GM12865 (cell line): ENCODE results near the gene NKX1-1.

Experiments
- DNase-seq: peaks from one replicate; pipeline ENCODE4 v3.0.0; 2010; ENCODE audit warnings: low read depth
- H3K4me3 ChIP-seq: 2 replicates; pipeline ENCODE4 v1.5.1; 2011; ENCODE audit warnings: mild to moderate bottlenecking, low read depth, low read length, control low read depth
- TF ChIP-seq, protein P1 (sequence below): IDR thresholded peaks from 2 replicates; pipeline ENCODE4 v1.5.1; 2011; ENCODE audit warnings: low read length, control low read depth, low read depth, inconsistent platforms; ENCODE audit not compliant: insufficient read depth; ENCODE audit errors: missing control alignments

The NKX1-1 gene

GRCh38 chr4:1402516-1403091 lies 3.6 kb downstream of the NKX1-1 start:
- no peak overlapping the region for H3K4me3 ChIP-seq
- DNase-seq: no peak
- TF ChIP-seq, protein P1, sequence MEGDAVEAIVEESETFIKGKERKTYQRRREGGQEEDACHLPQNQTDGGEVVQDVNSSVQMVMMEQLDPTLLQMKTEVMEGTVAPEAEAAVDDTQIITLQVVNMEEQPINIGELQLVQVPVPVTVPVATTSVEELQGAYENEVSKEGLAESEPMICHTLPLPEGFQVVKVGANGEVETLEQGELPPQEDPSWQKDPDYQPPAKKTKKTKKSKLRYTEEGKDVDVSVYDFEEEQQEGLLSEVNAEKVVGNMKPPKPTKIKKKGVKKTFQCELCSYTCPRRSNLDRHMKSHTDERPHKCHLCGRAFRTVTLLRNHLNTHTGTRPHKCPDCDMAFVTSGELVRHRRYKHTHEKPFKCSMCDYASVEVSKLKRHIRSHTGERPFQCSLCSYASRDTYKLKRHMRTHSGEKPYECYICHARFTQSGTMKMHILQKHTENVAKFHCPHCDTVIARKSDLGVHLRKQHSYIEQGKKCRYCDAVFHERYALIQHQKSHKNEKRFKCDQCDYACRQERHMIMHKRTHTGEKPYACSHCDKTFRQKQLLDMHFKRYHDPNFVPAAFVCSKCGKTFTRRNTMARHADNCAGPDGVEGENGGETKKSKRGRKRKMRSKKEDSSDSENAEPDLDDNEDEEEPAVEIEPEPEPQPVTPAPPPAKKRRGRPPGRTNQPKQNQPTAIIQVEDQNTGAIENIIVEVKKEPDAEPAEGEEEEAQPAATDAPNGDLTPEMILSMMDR: no peak

DNA sequence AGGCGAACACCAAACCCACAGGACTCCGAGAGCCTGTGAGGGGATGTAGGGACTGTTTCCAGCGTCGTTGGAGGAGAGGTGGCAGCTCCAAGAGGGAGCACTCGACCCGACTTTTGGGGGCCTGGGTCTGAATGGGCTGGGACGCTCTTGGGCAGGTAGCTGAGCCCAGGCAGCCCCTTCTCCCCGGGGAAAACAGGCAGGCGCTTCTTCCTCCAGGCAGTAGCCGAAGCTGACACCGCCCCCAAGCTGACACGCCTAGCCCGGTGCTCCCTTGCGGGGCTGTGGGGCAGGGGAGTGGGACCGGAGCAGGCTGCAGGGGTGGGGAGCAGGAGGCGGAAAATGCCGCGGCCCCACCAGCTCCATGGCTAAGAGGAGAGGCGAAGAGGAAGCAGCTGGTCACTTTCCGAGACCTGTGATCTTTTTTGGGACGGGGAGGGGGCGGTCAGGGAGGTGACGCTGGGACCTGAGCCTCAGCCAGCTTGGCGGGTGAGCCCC lies 4.2 kb downstream of the NKX1-1 start:
- no peak for DNase-seq
- TF ChIP-seq, protein P1: no peak
- H3K4me3 ChIP-seq: no peak overlapping the region

DNA sequence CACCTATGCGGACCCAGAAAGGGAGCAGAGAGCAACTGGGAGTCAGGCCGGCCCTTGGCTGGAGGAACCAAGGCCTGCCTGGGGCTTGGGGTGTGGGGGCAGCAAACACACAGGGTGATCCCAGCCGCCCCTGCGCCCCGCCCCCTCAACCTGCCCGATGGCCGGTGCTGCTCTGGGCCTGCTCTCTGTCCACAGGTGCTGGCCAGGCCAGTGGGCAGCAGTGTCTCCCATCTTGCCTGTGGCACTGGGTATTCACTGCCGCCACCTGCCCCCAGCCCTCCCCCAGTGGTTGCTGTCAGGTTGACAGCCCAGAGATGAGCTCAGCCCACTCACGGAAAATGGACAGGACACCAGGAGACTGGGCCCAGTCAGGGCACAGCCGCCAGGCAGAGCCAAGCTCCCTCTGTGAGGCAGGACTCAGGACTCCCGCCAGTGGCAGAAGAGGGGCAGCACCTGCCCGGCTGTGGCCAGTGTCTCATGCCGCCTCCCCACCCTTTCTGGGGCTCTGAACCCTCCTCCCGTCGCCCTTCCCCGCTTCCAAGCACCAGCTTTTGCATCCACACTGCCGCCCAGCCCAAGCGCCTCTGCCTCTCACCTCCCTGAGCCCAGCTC lies 4.7 kb downstream of the NKX1-1 start:
- TF ChIP-seq, protein P1: no peak
- no peak for DNase-seq
- H3K4me3 ChIP-seq: no peak overlapping the region

DNA sequence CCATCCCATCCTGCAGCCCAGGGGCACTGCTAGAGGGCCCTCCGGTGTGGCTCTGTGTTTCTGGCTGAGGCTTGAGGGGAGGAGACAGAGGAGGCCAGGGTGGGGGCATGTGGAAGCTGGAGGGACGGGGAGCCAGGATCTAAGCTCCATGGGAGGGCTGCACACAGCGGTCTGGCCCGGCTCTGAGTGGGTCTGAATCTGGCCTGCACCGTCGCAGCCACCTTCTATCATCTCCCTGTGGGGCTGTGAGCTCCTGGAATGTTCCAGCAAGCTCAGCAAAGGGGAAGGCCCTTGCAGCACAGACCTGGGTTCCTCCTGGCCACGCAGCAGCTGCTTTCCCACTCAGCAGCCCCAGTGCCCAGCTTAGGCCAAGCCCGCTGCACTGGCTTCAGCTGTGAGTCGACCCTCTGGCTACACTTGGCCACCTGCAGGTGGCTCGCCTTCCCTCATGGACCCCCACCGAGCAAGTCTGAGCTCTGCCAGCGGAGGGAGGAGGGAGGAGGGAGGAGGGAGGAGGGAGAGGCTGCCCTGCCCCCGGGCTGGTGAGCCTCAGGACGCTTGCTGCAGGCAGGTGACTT lies 5.3 kb downstream of the NKX1-1 start:
- no peak overlapping the region for H3K4me3 ChIP-seq
- TF ChIP-seq, protein P1: no peak
- no peak for DNase-seq

DNA sequence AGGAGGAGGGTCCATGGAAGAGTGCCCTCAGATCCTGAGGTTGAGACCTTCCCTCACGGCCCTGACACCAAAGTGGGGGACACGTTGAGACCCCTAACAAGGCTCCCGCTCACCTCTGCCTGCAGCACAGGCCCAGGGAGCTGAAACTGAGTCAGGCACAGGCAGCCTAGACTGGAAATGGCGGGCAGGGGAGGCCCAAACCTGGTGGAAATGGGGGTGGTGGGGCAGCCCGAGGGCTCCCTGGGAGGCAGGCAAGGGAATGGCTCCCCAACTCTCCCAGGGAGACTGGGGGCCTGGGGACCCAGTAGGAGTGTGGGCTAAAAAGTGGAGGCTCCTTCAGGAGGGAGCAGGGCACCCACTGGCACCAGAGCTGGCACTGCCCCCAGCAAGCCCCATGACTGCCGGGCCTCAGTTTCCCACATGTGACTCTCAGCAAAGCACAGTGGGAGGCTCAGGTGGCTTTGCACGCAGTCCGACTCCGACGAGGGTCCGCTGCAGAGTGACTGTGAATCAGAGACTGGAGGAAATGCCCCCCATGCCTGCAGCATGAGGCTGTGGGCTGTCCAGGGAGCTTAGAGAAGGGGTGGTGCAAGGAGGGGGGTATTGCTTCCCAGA lies 5.9 kb downstream of the NKX1-1 start:
- no peak overlapping the region for H3K4me3 ChIP-seq

GRCh38 chr4:1399508-1400190 lies 6.6 kb downstream of the NKX1-1 start:
- H3K4me3 ChIP-seq: no peak overlapping the region
- no peak for DNase-seq
- TF ChIP-seq, protein P1: no peak

More for the DNA sequence above, 5.9 kb downstream of the NKX1-1 start:
- no peak for DNase-seq
- TF ChIP-seq, protein P1: no peak
